ENCODE measurements around the gene CHORDC1.

DNA sequence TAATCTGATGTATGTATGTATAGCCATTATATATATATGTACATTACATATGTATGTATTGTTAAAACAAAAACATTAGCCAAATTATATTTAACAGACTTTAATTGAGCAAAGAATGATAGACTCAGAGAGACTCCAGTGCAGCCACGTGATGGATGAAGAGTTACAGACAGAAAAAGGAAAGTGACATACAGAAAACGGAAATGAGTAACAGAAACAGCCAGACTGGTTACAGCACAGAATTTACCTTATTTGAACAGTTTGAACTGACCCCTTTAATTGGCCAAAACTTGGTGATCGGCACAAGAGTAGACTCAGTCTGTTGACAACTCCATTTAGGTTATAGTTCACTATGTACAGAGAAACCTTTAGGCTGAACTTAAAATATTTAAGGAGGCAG is 35.0 kb downstream of the CHORDC1 start:
- no peak for TF ChIP-seq CTCF (IDR thresholded peaks at IDR 0.05; ENCODE audit: low read depth, low read length)
- no peak for TF ChIP-seq MAX (IDR thresholded peaks at IDR 0.05; ENCODE audit: low read depth, low read length)
